GM10248 (cell line): Measurements from ENCODE around the gene DESI2.

Experiments
- CTCF ChIA-PET: fragments of 300-600 bp; sonication (Branson Sonifier 250); formaldehyde crosslinking; extraction: SDS; loops from one replicate; lab custom pipeline; 2021; ENCODE audit warnings: antibody characterized with exemption; lab: Yijun Ruan, JAX
- POLR2A ChIA-PET: fragments of 350-650 bp; sonication (Branson Sonifier 250); formaldehyde crosslinking; extraction: SDS; loops from one replicate; lab custom pipeline; 2020; ENCODE audit warnings: antibody characterized with exemption; lab: Yijun Ruan, JAX
- DNase-seq: peaks from one replicate; pipeline ENCODE4 v3.0.0; 2012; ENCODE audit errors: extremely low spot score
- CTCF ChIP-seq: IDR thresholded peaks from 2 replicates; pipeline ENCODE4 v1.5.1; 2012; ENCODE audit warnings: mild to moderate bottlenecking, low read depth; ENCODE audit errors: extremely low read depth, missing control alignments, control extremely low read depth

Gene DESI2

GRCh38 chr1:244615301-244615700 is 37.6 kb upstream of the DESI2 start:
- POLR2A ChIA-PET: no interaction called here
- DNase-seq: no peak
- no peak for TF ChIP-seq CTCF
- CTCF ChIA-PET: interaction anchor here (0.7 to 3.8 kb wide), 3 partner anchors 11 to 427 kb away, joined by 3 to 21 read pairs (median 4); no protein-coding TSS in a partner anchor

GRCh38 chr1:244626709-244627108 is 26.2 kb upstream of the DESI2 start:
- POLR2A ChIA-PET: no interaction called here
- CTCF ChIA-PET: interaction anchor here (1.3 to 1.4 kb wide), 2 partner anchors 23 to 170 kb away, joined by 3 read pairs; no protein-coding TSS in a partner anchor
- TF ChIP-seq CTCF: no peak
- no peak for DNase-seq

GRCh38 chr1:244628789-244629188 is 24.1 kb upstream of the DESI2 start:
- TF ChIP-seq CTCF: no peak
- DNase-seq: no peak
- ChIA-PET CTCF (interaction anchor here (1.4 to 2.0 kb wide), 2 partner anchors 9 to 25 kb away, joined by 3 to 8 read pairs; no protein-coding TSS in a partner anchor), POLR2A (no interaction called here)

GRCh38 chr1:244633140-244633539 is 19.8 kb upstream of the DESI2 start:
- no peak for TF ChIP-seq CTCF
- CTCF ChIA-PET: interaction anchor here (1.5 kb wide), 1 partner anchor 14 kb away, joined by 5 read pairs; no protein-coding TSS in a partner anchor
- DNase-seq: no peak
- POLR2A ChIA-PET: no interaction called here

- ChIA-PET CTCF (interaction anchor here (1.2 to 1.5 kb wide), 3 partner anchors 13 to 399 kb away, joined by 3 to 5 read pairs (median 4); no protein-coding TSS in a partner anchor), POLR2A (no interaction called here)
- TF ChIP-seq CTCF: no peak
- no peak for DNase-seq
Measured at GRCh38 chr1:244634546-244634945, 18.4 kb upstream of the DESI2 start.

- TF ChIP-seq CTCF: no peak
- ChIA-PET CTCF (interaction anchor here (1.3 to 1.6 kb wide), 2 partner anchors 8 to 176 kb away, joined by 3 read pairs; no protein-coding TSS in a partner anchor), POLR2A (no interaction called here)
- no peak for DNase-seq
Measured at GRCh38 chr1:244636488-244637259, 16.3 kb upstream of the DESI2 start.
